ENCODE measurements around the gene PRRT3. TPM values are rescaled to one million over a fixed set of nuclear protein-coding genes. Genes with fewer than 3 reads are reported as not detected.
"Not testable (repeated sequence)": the region's sequence is repeated elsewhere in the genome, so short reads cannot be mapped to it uniquely, and the experiment has no call there.

PRRT3 gene
- total and polyA plus RNA-seq, 9 donors, result 0.75 to 2.5 (median 1.8) TPM

DNA sequence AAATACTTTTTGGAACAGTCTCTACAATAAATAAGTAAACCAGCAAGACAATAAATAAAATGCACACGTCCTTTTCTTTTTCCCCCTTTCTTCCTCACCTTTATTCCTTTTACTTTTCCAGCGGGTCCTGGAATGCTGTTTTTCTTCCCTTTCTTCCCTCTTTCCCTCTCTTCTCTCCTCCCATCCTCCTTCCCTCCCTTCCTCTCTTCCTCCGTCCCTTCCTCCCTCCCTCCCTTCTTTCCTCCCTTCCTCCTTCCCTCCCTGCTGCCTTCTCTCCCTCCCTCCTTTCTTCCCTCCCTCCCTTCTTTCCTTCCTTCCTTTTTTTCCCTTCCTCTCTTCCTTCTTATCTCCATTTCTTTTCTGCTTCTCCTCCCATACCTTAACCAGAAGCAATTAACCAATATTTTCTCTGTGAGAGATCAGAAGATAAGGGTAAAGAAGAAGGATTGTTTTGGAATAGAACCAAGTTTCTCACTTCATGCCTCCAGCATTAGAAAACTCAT lies 52.9 kb downstream of the PRRT3 start:
- 31% methylated on average over 3 of the region's 3 CpGs for WGBS (ENCODE audit: insufficient coverage)
- Histone ChIP-seq H3K4me3 (ENCODE audit: low read length) (no peak overlapping the region), H3K4me1 (ENCODE audit: control insufficient read depth, insufficient read depth, low read length) (peaks cover 12% of the 10 kb centered on the region), H3K9me3 (replicated peaks; ENCODE audit: control insufficient read depth, low read depth, low read length) (no peaks in the 10 kb centered on the region), H3K27me3 (ENCODE audit: control insufficient read depth, insufficient read depth, low read length) (no peaks in the 10 kb centered on the region), H3K27ac (ENCODE audit: low read length) (no peak overlapping the region), H3K36me3 (ENCODE audit: control insufficient read depth, insufficient read depth, low read length) (peaks cover 2% of the 10 kb centered on the region)
- no peak for DNase-seq

DNA sequence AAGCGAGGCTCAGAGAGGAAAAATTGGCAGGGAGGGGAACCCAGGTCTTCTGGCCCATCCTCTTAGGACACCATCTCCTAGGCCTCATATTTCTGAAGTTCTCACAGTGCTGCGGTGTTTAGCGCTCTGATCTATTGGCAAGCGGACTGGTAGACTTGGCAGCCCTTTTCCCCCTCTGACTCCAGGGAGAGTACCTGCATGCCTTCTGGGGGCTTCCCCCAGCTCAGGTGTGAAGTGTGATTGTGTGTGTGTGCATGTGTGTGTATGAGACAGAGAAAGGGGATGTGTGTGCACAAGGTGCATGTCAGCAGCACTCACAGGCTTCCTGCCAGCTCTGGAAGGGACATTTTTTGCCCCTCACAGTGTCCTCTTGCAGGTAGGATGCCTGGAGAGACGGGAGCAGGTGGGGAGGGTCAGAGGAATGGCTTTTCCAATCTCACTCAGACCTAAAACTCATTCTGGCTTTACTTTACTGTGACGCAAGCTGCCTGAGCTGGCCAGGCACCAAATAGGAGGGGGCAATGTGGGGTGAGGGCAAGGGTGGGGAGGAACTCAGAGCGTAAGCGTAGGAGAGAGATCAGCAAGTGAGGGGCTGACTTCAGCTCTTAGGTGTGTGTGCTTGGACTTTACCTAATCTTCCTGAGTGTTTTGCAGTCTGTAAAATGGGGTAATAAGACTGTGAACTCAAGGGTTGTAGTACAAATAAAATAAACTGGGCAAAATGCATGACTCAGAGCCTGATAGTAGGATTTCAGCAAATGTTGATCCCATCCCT lies 53.6 kb downstream of the PRRT3 start:
- H3K4me1 ChIP-seq (ENCODE audit: control insufficient read depth, insufficient read depth, low read length), result peaks cover 12% of the 10 kb centered on the region
- no peaks in the 10 kb centered on the region for H3K9me3 ChIP-seq (replicated peaks; ENCODE audit: control insufficient read depth, low read depth, low read length)
- no peak overlapping the region for H3K27ac ChIP-seq (ENCODE audit: low read length)
- peaks cover 4% of the 10 kb centered on the region for H3K36me3 ChIP-seq (ENCODE audit: control insufficient read depth, insufficient read depth, low read length)
- no peak for DNase-seq
- no peaks in the 10 kb centered on the region for H3K27me3 ChIP-seq (ENCODE audit: control insufficient read depth, insufficient read depth, low read length)
- 28% methylated on average over 2 of the region's 8 CpGs for WGBS (ENCODE audit: insufficient coverage)
- no peak overlapping the region for H3K4me3 ChIP-seq (ENCODE audit: low read length)

DNA sequence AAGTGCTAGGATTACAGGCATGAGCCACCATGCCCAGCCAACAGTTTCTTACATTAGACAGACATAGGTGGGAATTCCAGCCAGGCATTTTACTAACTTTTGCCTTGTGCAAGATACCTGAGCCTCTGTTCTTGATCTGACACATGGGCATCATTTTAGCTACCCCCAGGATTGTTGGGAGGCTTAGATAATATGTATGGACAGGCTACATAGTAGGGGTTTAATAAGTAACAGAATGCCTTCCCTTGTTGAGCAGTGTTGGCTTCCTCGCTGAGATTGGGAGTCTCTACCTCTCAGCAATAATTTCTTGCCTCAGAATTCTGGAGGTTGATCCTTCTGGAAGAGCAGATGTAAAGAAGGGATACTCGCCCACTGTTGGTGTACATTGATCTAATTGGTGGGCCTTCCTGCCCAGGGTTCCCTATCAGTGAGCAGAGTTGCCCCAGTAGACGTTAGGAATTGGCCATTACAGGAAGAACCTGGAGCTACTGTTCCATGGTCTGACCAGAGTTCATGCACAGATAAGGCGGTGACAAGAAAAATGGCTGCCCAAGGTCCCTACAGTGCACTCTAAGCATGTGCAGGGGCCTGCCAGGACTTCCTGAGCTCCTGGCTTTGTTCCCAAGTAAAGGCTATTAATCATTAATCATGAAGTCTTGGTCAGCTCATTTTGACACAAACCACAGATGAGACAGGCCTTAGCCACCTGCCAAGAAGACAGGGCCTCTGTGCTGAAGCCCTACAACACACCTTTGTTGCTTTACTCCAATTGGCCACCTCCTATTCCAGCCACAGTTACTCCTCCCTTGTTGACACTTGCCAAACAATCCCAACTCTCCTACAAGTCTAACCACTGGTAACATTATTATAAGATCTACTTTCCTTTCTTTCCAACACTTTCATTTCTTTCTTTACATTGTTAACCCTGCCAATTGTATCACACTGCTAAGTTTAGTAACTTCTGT lies 54.5 kb downstream of the PRRT3 start:
- Histone ChIP-seq H3K36me3 (ENCODE audit: control insufficient read depth, insufficient read depth, low read length) (peaks cover 13% of the 10 kb centered on the region), H3K9me3 (replicated peaks; ENCODE audit: control insufficient read depth, low read depth, low read length) (no peaks in the 10 kb centered on the region), H3K27ac (ENCODE audit: low read length) (no peak overlapping the region), H3K4me1 (ENCODE audit: control insufficient read depth, insufficient read depth, low read length) (peaks cover 7% of the 10 kb centered on the region), H3K27me3 (ENCODE audit: control insufficient read depth, insufficient read depth, low read length) (no peaks in the 10 kb centered on the region), H3K4me3 (ENCODE audit: low read length) (no peak overlapping the region)
- DNase-seq, result no peak
- 62% methylated on average over 3 of the region's 4 CpGs for WGBS (ENCODE audit: insufficient coverage)

DNA sequence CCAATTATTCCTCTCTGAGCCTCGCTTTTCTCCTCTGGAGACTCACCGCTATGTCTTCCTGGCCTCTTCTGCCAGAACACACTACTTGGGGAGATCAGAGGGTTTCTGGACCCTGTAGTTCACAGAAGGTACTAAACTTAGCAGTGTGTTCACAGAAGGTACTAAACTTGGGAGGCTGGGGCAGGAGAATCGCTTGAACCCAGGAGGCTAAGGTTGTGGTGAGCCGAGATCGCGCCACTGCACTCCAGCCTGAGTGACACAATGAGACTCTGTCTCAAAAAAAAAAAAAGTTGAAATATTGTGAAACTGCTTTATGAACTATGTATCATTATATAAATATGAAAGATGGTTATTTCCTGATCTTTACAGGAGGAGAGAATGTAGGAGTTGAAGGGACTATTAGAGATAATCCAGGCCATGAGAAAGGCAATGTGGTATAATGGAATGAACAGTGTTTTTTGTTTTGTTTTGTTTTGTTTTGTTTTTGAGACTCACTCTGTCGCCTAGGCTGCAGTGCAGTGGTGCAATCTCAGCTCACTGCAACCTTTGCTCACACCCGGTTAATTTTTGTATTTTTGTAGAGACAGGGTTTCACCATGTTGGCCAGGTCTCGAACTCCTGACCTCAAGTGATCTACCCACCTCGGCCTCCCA lies 55.3 kb downstream of the PRRT3 start:
- H3K4me3 ChIP-seq (ENCODE audit: low read length); H3K27me3 ChIP-seq (ENCODE audit: control insufficient read depth, insufficient read depth, low read length); H3K27ac ChIP-seq (ENCODE audit: low read length); H3K4me1 ChIP-seq (ENCODE audit: control insufficient read depth, insufficient read depth, low read length); H3K9me3 ChIP-seq (replicated peaks; ENCODE audit: control insufficient read depth, low read depth, low read length); DNase-seq: not testable (repeated sequence)
- H3K36me3 ChIP-seq (ENCODE audit: control insufficient read depth, insufficient read depth, low read length), result peaks cover 20% of the 10 kb centered on the region
- 96% methylated on average over 4 of the region's 10 CpGs for WGBS (ENCODE audit: insufficient coverage)

- not testable (repeated sequence) for H3K27me3 ChIP-seq (ENCODE audit: control insufficient read depth, insufficient read depth, low read length); H3K4me1 ChIP-seq (ENCODE audit: control insufficient read depth, insufficient read depth, low read length); DNase-seq; H3K9me3 ChIP-seq (replicated peaks; ENCODE audit: control insufficient read depth, low read depth, low read length); H3K4me3 ChIP-seq (ENCODE audit: low read length); H3K27ac ChIP-seq (ENCODE audit: low read length)
- peaks cover 20% of the 10 kb centered on the region for H3K36me3 ChIP-seq (ENCODE audit: control insufficient read depth, insufficient read depth, low read length)
- WGBS (ENCODE audit: insufficient coverage), result 100% methylated on average over 1 of the region's 3 CpGs
These were observed 56.5 kb downstream of the PRRT3 start for GRCh38 chr3:9895715-9896114.

Other genes starting within 250 kb of the PRRT3 start
- gene CPNE9, start 248.6 kb downstream of the PRRT3 start, total RNA-seq, result 0.09 TPM
- under 1 TPM in 2 of 8 donors, not detected in 6; 0.06 to 0.14 TPM for gene CPNE9, start 248.6 kb downstream of the PRRT3 start, polyA plus RNA-seq (ENCODE audit: insufficient read depth in 1 of 8, insufficient read length in 8 of 8, low replicate concordance in 1 of 8)
- 11.8 TPM for gene BRPF1, start 220.7 kb downstream of the PRRT3 start, total RNA-seq
- gene BRPF1, start 220.7 kb downstream of the PRRT3 start, polyA plus RNA-seq (ENCODE audit: insufficient read depth in 1 of 8, insufficient read length in 8 of 8, low replicate concordance in 1 of 8), result 10 to 100 TPM; 11.6 to 17.1 (median 13.9) TPM
- gene OGG1, start 202.5 kb downstream of the PRRT3 start, total RNA-seq, result 21.4 TPM
- 10 to 100 TPM; 24.0 to 38.6 (median 30.0) TPM for gene OGG1, start 202.5 kb downstream of the PRRT3 start, polyA plus RNA-seq (ENCODE audit: insufficient read depth in 1 of 8, insufficient read length in 8 of 8, low replicate concordance in 1 of 8)
- 19.8 TPM for gene CAMK1, start 182.5 kb downstream of the PRRT3 start, total RNA-seq
- gene CAMK1, start 182.5 kb downstream of the PRRT3 start, polyA plus RNA-seq (ENCODE audit: insufficient read depth in 1 of 8, insufficient read length in 8 of 8, low replicate concordance in 1 of 8), result 10 to 100 TPM; 12.3 to 22.0 (median 16.6) TPM
- 41.3 TPM for gene TADA3, start 159.9 kb downstream of the PRRT3 start, total RNA-seq
- gene TADA3, start 159.9 kb downstream of the PRRT3 start, polyA plus RNA-seq (ENCODE audit: insufficient read depth in 1 of 8, insufficient read length in 8 of 8, low replicate concordance in 1 of 8), result 10 to 100 TPM; 54.4 to 64.2 (median 59.9) TPM
- 88.8 TPM for gene ARPC4, start 159.3 kb downstream of the PRRT3 start, total RNA-seq
- gene ARPC4, start 159.3 kb downstream of the PRRT3 start, polyA plus RNA-seq (ENCODE audit: insufficient read depth in 1 of 8, insufficient read length in 8 of 8, low replicate concordance in 1 of 8), result 100 to 1,000 TPM in 2 of 8 donors, 10 to 100 TPM in 6; 74.9 to 107 (median 87.7) TPM
- gene TTLL3, start 142.1 kb downstream of the PRRT3 start, total RNA-seq, result 21.4 TPM
- gene TTLL3, start 142.1 kb downstream of the PRRT3 start, polyA plus RNA-seq (ENCODE audit: insufficient read depth in 1 of 8, insufficient read length in 8 of 8, low replicate concordance in 1 of 8), result 10 to 100 TPM; 12.6 to 35.7 (median 27.1) TPM
- gene RPUSD3, start 108.4 kb downstream of the PRRT3 start, total RNA-seq, result 23.9 TPM
- 10 to 100 TPM; 18.6 to 32.7 (median 25.6) TPM for gene RPUSD3, start 108.4 kb downstream of the PRRT3 start, polyA plus RNA-seq (ENCODE audit: insufficient read depth in 1 of 8, insufficient read length in 8 of 8, low replicate concordance in 1 of 8)
- gene CIDEC, start 72.2 kb downstream of the PRRT3 start, total RNA-seq, result 0.13 TPM
- 1 to 10 TPM in 2 of 8 donors, under 1 TPM in 6; 0.16 to 4.1 (median 0.36) TPM for gene CIDEC, start 72.2 kb downstream of the PRRT3 start, polyA plus RNA-seq (ENCODE audit: insufficient read depth in 1 of 8, insufficient read length in 8 of 8, low replicate concordance in 1 of 8)
- gene JAGN1, start 61.8 kb downstream of the PRRT3 start, total RNA-seq, result 19.7 TPM
- gene JAGN1, start 61.8 kb downstream of the PRRT3 start, polyA plus RNA-seq (ENCODE audit: insufficient read depth in 1 of 8, insufficient read length in 8 of 8, low replicate concordance in 1 of 8), result 10 to 100 TPM; 25.0 to 33.3 (median 30.6) TPM
- 1.0 TPM for gene IL17RE, start 49.6 kb downstream of the PRRT3 start, total RNA-seq
- gene IL17RE, start 49.6 kb downstream of the PRRT3 start, polyA plus RNA-seq (ENCODE audit: insufficient read depth in 1 of 8, insufficient read length in 8 of 8, low replicate concordance in 1 of 8), result 1 to 10 TPM; 1.2 to 6.5 (median 3.1) TPM
- 17.3 TPM for gene IL17RC, start 35.3 kb downstream of the PRRT3 start, total RNA-seq
- gene IL17RC, start 35.3 kb downstream of the PRRT3 start, polyA plus RNA-seq (ENCODE audit: insufficient read depth in 1 of 8, insufficient read length in 8 of 8, low replicate concordance in 1 of 8), result 10 to 100 TPM; 18.7 to 26.9 (median 21.4) TPM
- 42.4 TPM for gene CRELD1, start 18.6 kb downstream of the PRRT3 start, total RNA-seq
- gene CRELD1, start 18.6 kb downstream of the PRRT3 start, polyA plus RNA-seq (ENCODE audit: insufficient read depth in 1 of 8, insufficient read length in 8 of 8, low replicate concordance in 1 of 8), result 10 to 100 TPM; 22.5 to 41.4 (median 29.9) TPM
- 34.7 TPM for gene EMC3, start 34.4 kb upstream of the PRRT3 start, total RNA-seq
- 10 to 100 TPM; 37.4 to 45.7 (median 40.7) TPM for gene EMC3, start 34.4 kb upstream of the PRRT3 start, polyA plus RNA-seq (ENCODE audit: insufficient read depth in 1 of 8, insufficient read length in 8 of 8, low replicate concordance in 1 of 8)
- gene FANCD2, start 74.0 kb upstream of the PRRT3 start, total RNA-seq, result 8.2 TPM
- 10 to 100 TPM in 4 of 8 donors, 1 to 10 TPM in 4; 6.5 to 11.5 (median 9.9) TPM for gene FANCD2, start 74.0 kb upstream of the PRRT3 start, polyA plus RNA-seq (ENCODE audit: insufficient read depth in 1 of 8, insufficient read length in 8 of 8, low replicate concordance in 1 of 8)
- gene FANCD2OS, start 155.8 kb upstream of the PRRT3 start, total RNA-seq, result not detected
- 1 to 10 TPM in 1 of 8 donors, under 1 TPM in 1, not detected in 6; 0.16 to 1.1 TPM for gene FANCD2OS, start 155.8 kb upstream of the PRRT3 start, polyA plus RNA-seq (ENCODE audit: insufficient read depth in 1 of 8, insufficient read length in 8 of 8, low replicate concordance in 1 of 8)
- gene BRK1, start 163.3 kb upstream of the PRRT3 start, total RNA-seq, result 106 TPM
- gene BRK1, start 163.3 kb upstream of the PRRT3 start, polyA plus RNA-seq (ENCODE audit: insufficient read depth in 1 of 8, insufficient read length in 8 of 8, low replicate concordance in 1 of 8), result 100 to 1,000 TPM; 140 to 174 (median 158) TPM
- gene VHL, start 189.4 kb upstream of the PRRT3 start, total RNA-seq, result 28.8 TPM
- gene VHL, start 189.4 kb upstream of the PRRT3 start, polyA plus RNA-seq (ENCODE audit: insufficient read depth in 1 of 8, insufficient read length in 8 of 8, low replicate concordance in 1 of 8), result 10 to 100 TPM; 38.0 to 56.9 (median 43.7) TPM
- gene IRAK2, start 212.5 kb upstream of the PRRT3 start, total RNA-seq, result 0.80 TPM
- under 1 TPM; 0.44 to 0.93 (median 0.56) TPM for gene IRAK2, start 212.5 kb upstream of the PRRT3 start, polyA plus RNA-seq (ENCODE audit: insufficient read depth in 1 of 8, insufficient read length in 8 of 8, low replicate concordance in 1 of 8)

Measured in muscle of leg (tissue), 11 donors.